OCI-LY7 (cell line): Measurements from ENCODE around the gene GALNT11. TPM values are rescaled to one million over a fixed set of nuclear protein-coding genes. Genes with fewer than 3 reads are reported as not detected.
"Not testable (repeated sequence)": the region's sequence is repeated elsewhere in the genome, so short reads cannot be mapped to it uniquely, and the experiment has no call there.

Experiments
- BruUV-seq: library from RNA; stranded (reverse); fragments of 400-500 nt; replicated peaks from 2 replicates; lab custom pipeline; 2021; lab: Mats Ljungman, UMichigan
- CTCF ChIA-PET: fragments of 300-600 bp; sonication (Branson Sonifier 250); formaldehyde crosslinking; loops from one replicate; lab custom pipeline; 2022; ENCODE audit warnings: antibody characterized with exemption; ENCODE audit not compliant: unreplicated experiment; lab: Charles Lee
- POLR2A ChIA-PET: fragments of 300-600 bp; sonication (Branson Sonifier 250); formaldehyde crosslinking; loops from one replicate; lab custom pipeline; 2022; ENCODE audit warnings: antibody characterized with exemption; lab: Charles Lee
- DNase-seq: peaks from one replicate; pipeline ENCODE4 v3.0.0-alpha.2; 2015; ENCODE audit warnings: low spot score
- H2AFZ ChIP-seq: fragments of 200-600 bp; sonication (generic), shearing (Covaris generic); 2 replicates; pipeline ENCODE4 v1.6.1; 2014; ENCODE audit warnings: mild to moderate bottlenecking, antibody characterized with exemption, low read length, moderate library complexity
- H3K27ac ChIP-seq: fragments of 200-600 bp; sonication (generic); 2 replicates; pipeline ENCODE4 v1.5.1; 2014; ENCODE audit warnings: mixed run types, low read depth, mild to moderate bottlenecking, moderate library complexity, low read length, inconsistent platforms; ENCODE audit not compliant: poor library complexity, severe bottlenecking
- H3K36me3 ChIP-seq: fragments of 200-600 bp; sonication (generic); 2 replicates; pipeline ENCODE4 v1.6.1; 2014; ENCODE audit warnings: mild to moderate bottlenecking, antibody characterized with exemption, low read length, moderate library complexity, mixed read lengths; ENCODE audit not compliant: insufficient read depth
- H3K4me1 ChIP-seq: fragments of 200-600 bp; sonication (generic); 2 replicates; pipeline ENCODE4 v1.5.1; 2014; ENCODE audit warnings: mild to moderate bottlenecking, low read length; ENCODE audit not compliant: insufficient read depth, poor library complexity, severe bottlenecking
- H3K4me2 ChIP-seq: fragments of 200-600 bp; sonication (generic); 2 replicates; pipeline ENCODE4 v1.6.1; 2014; ENCODE audit warnings: mild to moderate bottlenecking, low read length
- H3K4me3 ChIP-seq: fragments of 200-600 bp; sonication (generic); 2 replicates; pipeline ENCODE4 v1.5.1; 2014; ENCODE audit warnings: mild to moderate bottlenecking, low read depth, low read length; ENCODE audit not compliant: poor library complexity, severe bottlenecking
- H3K79me2 ChIP-seq: fragments of 200-600 bp; sonication (generic); 2 replicates; pipeline ENCODE4 v1.6.1; 2016; ENCODE audit warnings: low read depth, mild to moderate bottlenecking, low read length, moderate library complexity, mixed read lengths; ENCODE audit not compliant: insufficient read depth
- H3K9me2 ChIP-seq: fragments of 200-600 bp; sonication (generic); 2 replicates; pipeline ENCODE4 v1.6.1; 2016; ENCODE audit warnings: mild to moderate bottlenecking, low read length, mixed read lengths; ENCODE audit not compliant: insufficient read depth
- H3K9me3 ChIP-seq: fragments of 200-600 bp; sonication (generic); 2 replicates; pipeline ENCODE4 v1.6.1; 2014; ENCODE audit warnings: mild to moderate bottlenecking, mixed run types, low read length, mixed read lengths
- H4K20me1 ChIP-seq: fragments of 200-600 bp; sonication (generic); 2 replicates; pipeline ENCODE4 v1.6.1; 2014; ENCODE audit warnings: mild to moderate bottlenecking, antibody characterized with exemption, low read length, moderate library complexity, mixed read lengths; ENCODE audit not compliant: insufficient read depth
- CTCF ChIP-seq: fragments of 200-600 bp; sonication (generic); conservative IDR thresholded peaks from 2 replicates; pipeline ENCODE4 v1.5.1; 2014; ENCODE audit warnings: mild to moderate bottlenecking, antibody characterized with exemption, low read length, moderate library complexity, mixed read lengths
- EZH2phosphoT487 ChIP-seq: fragments of 200-600 bp; sonication (generic); IDR thresholded peaks from 2 replicates; pipeline ENCODE4 v1.6.1; 2018; ENCODE audit warnings: low read depth, borderline replicate concordance, mild to moderate bottlenecking, mixed run types, antibody characterized with exemption, low read length, moderate library complexity, mixed read lengths
- intact Hi-C: fragments of 100-400 bp; cut with micrococcal nuclease; formaldehyde crosslinking; loops from one replicate; pipeline ENCODE4 v1.10.0; 2022; ENCODE audit not compliant: unreplicated experiment
- total RNA-seq, 2 experiments: library from RNA; depleted of rRNA in 1 of 2; stranded (reverse); fragments of >200 nt in 1 of 2; shearing (Covaris generic) in 1 of 2; gene quantifications; 2 replicates each; pipeline ENCODE4 v1.2.3, GENCODE V29; 2014 to 2022

Gene GALNT11
- total RNA-seq, 2 experiments from 2014 or later = not detected

GRCh38 chr7:152081088-152081487 is 55.6 kb downstream of the GALNT11 start:
- BruUV-seq = no TSS peak
- Histone ChIP-seq H3K4me3 (no peak overlapping the region), H3K36me3 (no peaks in the 10 kb centered on the region), H4K20me1 (no peaks in the 10 kb centered on the region), H3K79me2 (no peaks in the 10 kb centered on the region), H3K9me3 (no peaks in the 10 kb centered on the region), H2AFZ (no peak overlapping the region), H3K9me2 (no peaks in the 10 kb centered on the region), H3K27ac (no peak overlapping the region), H3K4me2 (no peak overlapping the region), H3K4me1 (no peaks in the 10 kb centered on the region)
- ChIA-PET POLR2A (interaction anchor here (0.5 to 0.7 kb wide), 3 partner anchors 623 to 841 kb away, joined by 3 to 4 read pairs (median 3); no protein-coding TSS in a partner anchor), CTCF (no interaction called here)
- no peak for DNase-seq
- TF ChIP-seq EZH2phosphoT487 = no peak
- no peak for TF ChIP-seq CTCF
- intact Hi-C loops = no loop called here

GRCh38 chr7:152082073-152082721 is 56.7 kb downstream of the GALNT11 start:
- H3K79me2 ChIP-seq, H3K4me2 ChIP-seq, CTCF ChIA-PET, H4K20me1 ChIP-seq, BruUV-seq, intact Hi-C loops, H3K36me3 ChIP-seq, H3K9me2 ChIP-seq, H3K4me1 ChIP-seq, H2AFZ ChIP-seq, H3K27ac ChIP-seq, DNase-seq, POLR2A ChIA-PET, H3K4me3 ChIP-seq, H3K9me3 ChIP-seq: not testable (repeated sequence)

GRCh38 chr7:152085131-152085530 is 59.7 kb downstream of the GALNT11 start:
- POLR2A ChIA-PET = no interaction called here
- Histone ChIP-seq H3K4me1 (no peaks in the 10 kb centered on the region), H4K20me1 (no peaks in the 10 kb centered on the region), H3K27ac (no peak overlapping the region), H3K4me2 (no peak overlapping the region), H3K9me2 (no peaks in the 10 kb centered on the region), H2AFZ (no peak overlapping the region), H3K36me3 (no peaks in the 10 kb centered on the region), H3K9me3 (no peaks in the 10 kb centered on the region), H3K4me3 (no peak overlapping the region), H3K79me2 (no peaks in the 10 kb centered on the region)
- no peak for DNase-seq
- TF ChIP-seq CTCF = no peak
- TF ChIP-seq EZH2phosphoT487 = no peak
- no TSS peak for BruUV-seq
- intact Hi-C loops = no loop called here
- CTCF ChIA-PET = no interaction called here
